Prostate gland (tissue), 2 donors: Measurements from ENCODE around the gene PDE8B. TPM values are rescaled to one million over a fixed set of nuclear protein-coding genes. Genes with fewer than 3 reads are reported as not detected.

Source experiments
- DNase-seq: peaks from one replicate; pipeline ENCODE4 v3.0.0-alpha.2; 2019; ENCODE audit warnings: low spot score
- H3K27ac ChIP-seq, 2 donors: fragments of 200-600 bp; sonication (generic); 2 replicates each; pipeline ENCODE4 v1.5.1; 2017 to 2019
- H3K27me3 ChIP-seq: fragments of 200-600 bp; sonication (generic); replicated peaks from 2 replicates; pipeline ENCODE4 v1.5.1; 2019; ENCODE audit not compliant: insufficient read depth
- H3K36me3 ChIP-seq, 2 donors: fragments of 200-600 bp; sonication (generic); 1 replicate in 1 of 2; 2 replicates in 1 of 2; pipeline versions ENCODE4 v1.5.1 to v1.8.1; 2017 to 2019
- H3K4me1 ChIP-seq: fragments of 200-600 bp; sonication (generic); replicated peaks from 2 replicates; pipeline ENCODE4 v1.5.1; 2019
- H3K4me3 ChIP-seq, 2 donors: fragments of 200-600 bp; sonication (generic); 2 replicates each; pipeline ENCODE4 v1.5.1; 2017 to 2019
- H3K9me3 ChIP-seq: fragments of 200-600 bp; sonication (generic); 2 replicates; pipeline ENCODE4 v1.5.1; 2017
- CTCF ChIP-seq, 4 experiments: fragments of 200-600 bp in 2 of 4; fragments of 450-650 bp in 2 of 4; sonication (generic) in 2 of 4; IDR thresholded peaks; 1 replicate in 3 of 4; 2 replicates in 1 of 4; pipeline ENCODE4 v1.5.1; 2016 to 2019; ENCODE audit warnings: antibody characterized with exemption in 4 of 4, mild to moderate bottlenecking in 2 of 4, moderate library complexity in 2 of 4
- POLR2A ChIP-seq: fragments of 450-650 bp; IDR thresholded peaks from one replicate; pipeline ENCODE4 v1.6.1; 2016; ENCODE audit warnings: antibody characterized with exemption, mild to moderate bottlenecking
- POLR2AphosphoS5 ChIP-seq: sonication (generic); formaldehyde crosslinking; IDR thresholded peaks from one replicate; pipeline ENCODE4 v1.6.1; 2017; ENCODE audit warnings: antibody characterized with exemption
- WGBS: methylation state at CpG from one replicate; pipeline ENCODE4 v1.1.5; 2018; 5-methylcytosine and 5-hydroxymethylcytosine counted together
- intact Hi-C: fragments of 100-400 bp; cut with DNase I; formaldehyde crosslinking; loops from one replicate; pipeline ENCODE4 v1.14.2; 2022
- total RNA-seq, 2 donors: library from RNA; depleted of rRNA; stranded (reverse); fragments of >200 nt; gene quantifications; one replicate each; pipeline ENCODE4 v1.1.0, GENCODE V29; 2016

Gene PDE8B
- total RNA-seq, 2 donors from 2014 or later, result 25.6 to 66.0 TPM

GRCh38 chr5:77294185-77294584, 83.7 kb downstream of the PDE8B start:
- Histone ChIP-seq H3K27me3 (no peaks in the 10 kb centered on the region), H3K27ac (no peak overlapping the region), H3K4me1 (no peaks in the 10 kb centered on the region), H3K9me3 (no peaks in the 10 kb centered on the region), H3K4me3 (no peak overlapping the region), H3K36me3 (no peaks in the 10 kb centered on the region)
- 73% methylated on average over 3 of the region's 3 CpGs for WGBS
- intact Hi-C loops, result no loop called here
- TF ChIP-seq POLR2AphosphoS5 (no peak), CTCF (IDR thresholded peaks at IDR 0.05) (no peak), POLR2A (no peak)
- DNase-seq, result no peak

GRCh38 chr5:77295863-77296378, 85.4 kb downstream of the PDE8B start:
- no peak overlapping the region for H3K27ac ChIP-seq
- intact Hi-C loops, result no loop called here
- H3K36me3 ChIP-seq, result no peaks in the 10 kb centered on the region
- WGBS, result 74% methylated on average over 4 of the region's 4 CpGs
- TF ChIP-seq POLR2A, result no peak
- no peak for TF ChIP-seq CTCF (IDR thresholded peaks at IDR 0.05)
- no peak for TF ChIP-seq POLR2AphosphoS5
- no peak for DNase-seq
- no peaks in the 10 kb centered on the region for H3K27me3 ChIP-seq
- H3K4me3 ChIP-seq, result no peak overlapping the region
- H3K9me3 ChIP-seq, result no peaks in the 10 kb centered on the region
- H3K4me1 ChIP-seq, result no peaks in the 10 kb centered on the region

GRCh38 chr5:77298146-77298545, 87.7 kb downstream of the PDE8B start:
- intact Hi-C loops, result no loop called here
- WGBS, result 92% methylated on average over 3 of the region's 3 CpGs
- no peaks in the 10 kb centered on the region for H3K27me3 ChIP-seq
- H3K4me1 ChIP-seq, result no peaks in the 10 kb centered on the region
- no peaks in the 10 kb centered on the region for H3K36me3 ChIP-seq
- no peak overlapping the region for H3K4me3 ChIP-seq
- H3K9me3 ChIP-seq, result no peaks in the 10 kb centered on the region
- TF ChIP-seq CTCF (IDR thresholded peaks at IDR 0.05), result no peak
- TF ChIP-seq POLR2A, result no peak
- no peak for TF ChIP-seq POLR2AphosphoS5
- no peak for DNase-seq
- H3K27ac ChIP-seq, result no peak overlapping the region

- H3K9me3 ChIP-seq, result no peaks in the 10 kb centered on the region
- TF ChIP-seq POLR2AphosphoS5 (no peak), POLR2A (no peak), CTCF (IDR thresholded peaks at IDR 0.05) (no peak)
- H3K4me1 ChIP-seq, result peaks cover 2% of the 10 kb centered on the region
- WGBS, result 90% methylated on average over 3 of the region's 3 CpGs
- H3K27ac ChIP-seq, result no peak overlapping the region
- intact Hi-C loops, result no loop called here
- H3K27me3 ChIP-seq, result no peaks in the 10 kb centered on the region
- no peak overlapping the region for H3K4me3 ChIP-seq
- DNase-seq, result no peak
- no peaks in the 10 kb centered on the region for H3K36me3 ChIP-seq
These were observed 90.0 kb downstream of the PDE8B start for GRCh38 chr5:77300451-77300850.

GRCh38 chr5:77301447-77301883, 91.0 kb downstream of the PDE8B start:
- no peaks in the 10 kb centered on the region for H3K36me3 ChIP-seq
- no peak overlapping the region for H3K4me3 ChIP-seq
- DNase-seq, result no peak
- intact Hi-C loops, result no loop called here
- no peak for TF ChIP-seq POLR2A
- TF ChIP-seq POLR2AphosphoS5, result peak; percentile 8
- no peaks in the 10 kb centered on the region for H3K27me3 ChIP-seq
- 5% methylated on average over 4 of the region's 4 CpGs for WGBS
- H3K27ac ChIP-seq, result no peak overlapping the region
- H3K4me1 ChIP-seq, result peaks cover 9% of the 10 kb centered on the region
- no peaks in the 10 kb centered on the region for H3K9me3 ChIP-seq
